ENCODE results near the gene SLC25A42.

GRCh38 chr19:19043881-19044280 lies 19.9 kb upstream of the SLC25A42 start:
- TF ChIP-seq ZNF274 (IDR thresholded peaks at IDR 0.05; ENCODE audit: low read depth, low read length) (no peak), SUZ12 (IDR thresholded peaks at IDR 0.05; ENCODE audit: extremely low read depth, insufficient read depth, insufficient read length) (no peak), YY1 (IDR thresholded peaks at IDR 0.05; ENCODE audit: insufficient read depth, insufficient read length) (no peak)

Data from NT2/D1 (cell line).